Measurements from ENCODE around the gene TUBA1B.

DNA sequence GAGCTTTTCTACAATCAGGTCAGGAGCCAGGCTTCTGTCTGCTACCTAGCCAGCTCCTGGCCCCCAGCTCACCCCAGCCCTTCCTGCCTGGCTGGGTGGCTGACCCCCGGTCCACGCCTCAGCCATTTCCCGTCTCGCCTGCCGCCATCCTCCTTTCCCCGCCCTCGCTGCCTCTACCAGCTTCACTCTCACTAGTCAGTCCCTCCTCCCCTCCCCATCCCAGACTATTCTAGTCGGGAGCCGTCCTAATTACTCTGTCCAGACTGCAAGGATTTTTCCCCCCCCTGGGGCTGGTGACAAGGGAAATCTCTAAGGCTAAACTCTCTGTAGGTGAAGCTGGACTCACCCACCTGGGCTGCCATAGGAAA lies 37.4 kb downstream of the TUBA1B start:
- TF ChIP-seq, protein P1, sequence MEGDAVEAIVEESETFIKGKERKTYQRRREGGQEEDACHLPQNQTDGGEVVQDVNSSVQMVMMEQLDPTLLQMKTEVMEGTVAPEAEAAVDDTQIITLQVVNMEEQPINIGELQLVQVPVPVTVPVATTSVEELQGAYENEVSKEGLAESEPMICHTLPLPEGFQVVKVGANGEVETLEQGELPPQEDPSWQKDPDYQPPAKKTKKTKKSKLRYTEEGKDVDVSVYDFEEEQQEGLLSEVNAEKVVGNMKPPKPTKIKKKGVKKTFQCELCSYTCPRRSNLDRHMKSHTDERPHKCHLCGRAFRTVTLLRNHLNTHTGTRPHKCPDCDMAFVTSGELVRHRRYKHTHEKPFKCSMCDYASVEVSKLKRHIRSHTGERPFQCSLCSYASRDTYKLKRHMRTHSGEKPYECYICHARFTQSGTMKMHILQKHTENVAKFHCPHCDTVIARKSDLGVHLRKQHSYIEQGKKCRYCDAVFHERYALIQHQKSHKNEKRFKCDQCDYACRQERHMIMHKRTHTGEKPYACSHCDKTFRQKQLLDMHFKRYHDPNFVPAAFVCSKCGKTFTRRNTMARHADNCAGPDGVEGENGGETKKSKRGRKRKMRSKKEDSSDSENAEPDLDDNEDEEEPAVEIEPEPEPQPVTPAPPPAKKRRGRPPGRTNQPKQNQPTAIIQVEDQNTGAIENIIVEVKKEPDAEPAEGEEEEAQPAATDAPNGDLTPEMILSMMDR (IDR thresholded peaks at IDR 0.05), result no peak
- TF ChIP-seq POLR2AphosphoS5 (IDR thresholded peaks at IDR 0.05), result no peak
- no peak for TF ChIP-seq POLR2A (IDR thresholded peaks at IDR 0.05)

Measured in breast epithelium (tissue), 3 donors.